NCI-H187 treated with DMSO at 0.1 percent for 48 hours (cell line): ENCODE measurements around the gene C10orf143.

Experiments used
- DNase-seq: peaks from one replicate; lab custom pipeline; 2025; lab: John Stamatoyannopoulos, UW

C10orf143 gene

DNA sequence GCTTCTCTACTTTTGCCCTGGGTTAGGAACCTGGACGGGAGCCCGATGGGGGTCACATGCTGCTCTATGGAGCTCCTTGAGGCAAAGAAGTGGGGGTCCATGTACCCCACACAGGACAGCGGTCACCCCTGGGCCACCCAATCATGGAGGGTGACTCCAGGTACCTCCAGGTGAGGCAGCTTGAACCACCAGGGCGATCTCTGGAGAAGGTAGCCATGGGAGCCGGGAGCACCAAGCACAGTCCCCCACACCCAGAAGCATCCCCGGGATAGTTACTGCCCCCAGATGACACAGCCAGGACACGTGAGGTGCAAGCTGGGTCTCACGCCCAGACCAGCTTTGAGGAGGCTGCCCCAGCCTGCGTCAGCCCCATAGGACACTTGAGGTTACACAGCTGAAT is 58.4 kb downstream of the C10orf143 start:
- DNase-seq, result no peak

GRCh38 chr10:130050721-130051120 is 59.9 kb downstream of the C10orf143 start:
- no peak for DNase-seq

- no peak for DNase-seq
Measured at GRCh38 chr10:130049987-130050386, 60.6 kb downstream of the C10orf143 start.

GRCh38 chr10:130049244-130049643 is 61.4 kb downstream of the C10orf143 start:
- no peak for DNase-seq

DNA sequence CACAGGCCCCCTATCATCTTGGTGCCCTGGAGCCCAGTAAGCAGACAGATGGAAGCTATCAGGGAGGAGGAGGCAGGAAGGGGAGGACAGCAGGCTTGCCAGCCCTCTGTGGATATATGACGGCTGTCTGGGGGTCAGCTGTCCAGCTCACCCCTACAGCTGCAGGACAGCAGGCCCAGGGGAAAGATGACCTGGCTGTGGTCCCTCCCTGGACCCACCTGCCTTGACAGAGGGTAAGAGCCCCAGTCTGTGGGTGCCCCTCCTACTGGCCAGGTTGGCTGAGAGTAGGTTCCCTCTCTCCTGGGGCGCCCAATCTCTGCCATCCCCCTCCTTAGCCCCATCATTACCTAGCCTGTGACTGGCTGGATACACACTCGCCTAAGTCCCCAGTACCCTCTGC is 62.5 kb downstream of the C10orf143 start:
- DNase-seq, result no peak

DNA sequence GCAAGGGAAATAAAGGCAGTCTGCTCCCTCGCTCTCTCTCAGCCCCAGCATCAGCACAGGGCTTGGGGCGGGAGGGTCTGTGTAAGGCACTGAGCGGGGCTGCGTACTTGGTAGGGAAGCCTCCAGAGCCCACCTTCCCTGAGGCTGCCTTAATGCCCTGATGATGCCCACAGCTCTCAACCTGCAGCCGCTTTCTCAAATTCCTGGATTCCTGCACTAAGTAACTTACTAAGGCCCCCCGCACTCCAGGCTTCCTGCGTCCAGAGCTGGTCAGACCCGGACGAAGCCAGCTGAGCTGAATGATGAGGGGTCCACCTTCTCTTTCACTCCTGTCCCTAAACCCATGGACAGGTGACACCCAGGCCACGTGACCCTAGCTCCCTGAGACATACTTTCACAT is 63.3 kb downstream of the C10orf143 start:
- no peak for DNase-seq

GRCh38 chr10:130046591-130046990 is 64.0 kb downstream of the C10orf143 start:
- DNase-seq, result no peak

DNA sequence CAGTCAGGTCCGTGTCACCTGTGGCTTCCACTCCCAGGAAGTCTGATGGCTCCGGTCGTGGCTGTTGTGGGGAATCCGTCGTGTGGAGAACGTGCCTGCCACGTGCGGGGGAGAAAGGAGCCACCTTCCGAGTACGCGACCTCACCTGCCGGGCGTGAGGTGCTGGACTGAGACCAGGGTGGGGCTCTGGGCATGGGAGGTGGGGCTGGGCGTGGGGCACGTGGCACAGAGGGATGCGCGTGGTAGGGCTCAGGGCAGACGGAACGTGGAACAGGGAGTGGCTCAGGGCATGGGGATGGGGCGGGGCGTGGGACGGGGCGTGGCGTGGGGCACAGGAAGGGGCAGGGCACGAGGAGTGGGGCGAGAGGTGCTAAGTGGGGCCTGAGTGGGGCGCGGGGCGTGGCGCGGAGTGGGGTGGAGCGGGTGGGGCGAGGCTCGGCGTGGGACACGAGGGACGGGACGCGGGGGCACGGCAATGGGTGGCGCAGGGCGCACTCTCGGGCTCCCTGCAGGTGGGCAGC is 64.8 kb downstream of the C10orf143 start:
- DNase-seq, result no peak

GRCh38 chr10:130045091-130045652 is 65.5 kb downstream of the C10orf143 start:
- no peak for DNase-seq

- no peak for DNase-seq
Measured at GRCh38 chr10:130044067-130045061, 66.3 kb downstream of the C10orf143 start.

DNA sequence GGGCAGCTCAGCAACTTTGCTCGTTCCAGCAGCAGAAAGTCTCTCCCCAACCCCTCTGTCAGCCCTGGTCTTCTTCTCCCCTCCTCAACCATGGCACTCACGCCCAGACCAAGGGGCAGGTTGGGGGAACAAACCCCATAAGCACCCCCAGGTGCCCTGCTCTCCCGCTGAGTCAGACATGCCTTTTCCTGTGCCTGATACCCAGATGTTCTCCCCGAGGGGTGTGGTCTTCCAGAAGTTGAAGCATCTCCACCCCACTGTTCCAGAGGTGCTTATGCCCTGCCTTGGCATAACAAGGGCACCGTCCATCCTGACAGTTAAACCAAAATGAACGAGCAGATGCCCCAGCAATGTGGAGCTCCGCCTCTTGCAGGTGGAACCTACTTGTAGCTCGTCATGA is 67.1 kb downstream of the C10orf143 start:
- DNase-seq, result no peak

DNA sequence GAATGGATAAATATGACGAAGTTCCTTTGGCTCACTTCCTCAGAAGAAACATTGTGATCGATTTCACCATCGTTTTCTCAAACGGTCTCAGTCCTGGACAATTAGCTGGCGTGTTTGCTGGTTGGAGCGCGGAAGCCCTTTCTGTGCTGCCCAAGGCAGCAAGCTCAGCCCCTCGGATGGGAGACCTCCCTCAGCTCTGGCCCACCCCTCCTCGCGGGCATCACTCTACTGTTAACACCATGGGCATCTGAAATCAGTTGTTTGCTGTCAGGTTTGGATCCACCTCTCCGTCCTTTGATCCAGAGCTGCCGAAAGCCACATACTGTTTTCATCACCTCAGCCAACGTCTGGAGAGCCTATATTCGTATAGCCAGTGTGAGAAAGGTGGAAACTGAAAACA is 68.2 kb downstream of the C10orf143 start:
- no peak for DNase-seq

DNA sequence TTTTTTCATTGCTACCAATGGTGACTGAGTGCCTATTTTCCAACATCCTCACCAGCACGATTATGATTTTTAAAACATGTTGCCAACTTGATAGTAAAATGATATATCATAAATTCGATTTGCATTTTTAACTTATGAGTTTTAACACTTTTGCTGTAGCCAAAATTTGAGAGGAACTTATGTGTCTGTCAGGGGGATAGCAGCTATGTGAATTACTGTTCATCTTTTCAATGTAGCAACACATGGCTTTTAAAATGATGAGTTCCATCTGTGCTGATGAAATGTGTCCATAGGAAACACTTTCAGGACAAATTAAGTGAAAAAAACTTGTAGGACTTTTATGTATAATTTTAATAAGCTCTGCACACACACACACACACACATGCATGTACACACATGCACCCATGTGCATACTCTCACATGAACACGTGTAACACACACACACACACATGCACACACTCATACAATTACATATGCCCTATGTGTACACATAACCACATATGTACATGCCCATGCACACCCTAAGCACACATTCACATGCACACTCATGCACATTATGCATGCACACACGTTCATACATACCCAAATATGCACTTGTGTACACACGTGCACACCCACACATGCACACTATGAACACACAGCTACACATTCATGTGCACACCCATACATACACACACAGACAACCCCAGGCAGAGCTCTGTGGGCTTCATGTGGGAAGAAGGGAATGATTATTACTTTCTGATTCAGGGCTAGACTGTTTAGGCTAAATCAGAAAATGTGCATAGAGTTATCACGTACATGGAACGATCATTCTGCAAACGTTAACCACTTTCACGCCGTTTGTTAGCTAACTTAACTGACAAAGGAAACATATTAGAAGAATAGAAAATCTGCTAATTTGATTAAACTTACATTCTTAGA is 68.9 kb downstream of the C10orf143 start:
- no peak for DNase-seq

DNA sequence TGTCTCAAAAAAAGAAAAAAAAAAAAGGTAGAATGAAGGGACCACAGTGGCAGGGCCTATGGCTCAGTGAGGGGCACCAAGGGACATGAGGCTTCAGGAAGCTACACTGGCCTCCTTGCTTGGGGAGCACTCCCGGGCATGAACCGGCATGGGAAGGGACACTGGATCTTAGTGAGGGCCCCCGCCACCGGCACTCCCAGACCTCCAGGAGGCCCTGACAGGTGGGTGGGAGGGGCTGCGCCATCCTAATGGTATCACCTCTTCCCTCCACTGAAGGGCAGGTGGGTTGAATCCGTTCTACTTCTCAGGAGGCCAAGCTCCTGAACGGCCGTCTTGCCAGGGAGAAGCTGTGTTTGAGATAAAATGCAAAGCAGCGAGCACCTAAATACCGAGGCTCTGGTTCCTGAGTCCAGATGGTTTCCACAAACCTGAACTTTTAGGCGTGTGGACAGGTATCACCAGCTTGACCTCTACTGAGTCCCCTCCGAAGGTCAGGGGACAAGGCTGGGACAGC is 69.8 kb downstream of the C10orf143 start:
- DNase-seq, result no peak

DNA sequence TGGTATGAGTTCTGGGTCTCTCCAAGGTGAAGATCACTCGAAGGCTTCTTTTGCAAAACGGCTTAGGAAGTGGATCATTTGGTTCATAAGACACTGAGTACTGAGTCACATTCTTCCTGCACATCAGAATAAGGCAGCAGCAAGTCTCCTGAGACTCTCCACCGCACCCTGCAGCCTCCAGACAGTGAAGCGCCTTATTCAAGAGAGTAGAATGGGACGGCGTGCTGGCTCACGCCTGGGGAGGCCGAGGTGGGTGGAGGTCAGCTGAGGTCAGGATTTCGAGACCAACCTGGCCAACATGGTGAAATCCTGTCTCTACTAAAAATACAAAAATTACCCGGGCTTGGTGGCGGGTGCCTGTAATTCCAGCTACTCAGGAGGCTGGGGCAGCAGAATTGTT is 70.3 kb downstream of the C10orf143 start:
- no peak for DNase-seq

DNA sequence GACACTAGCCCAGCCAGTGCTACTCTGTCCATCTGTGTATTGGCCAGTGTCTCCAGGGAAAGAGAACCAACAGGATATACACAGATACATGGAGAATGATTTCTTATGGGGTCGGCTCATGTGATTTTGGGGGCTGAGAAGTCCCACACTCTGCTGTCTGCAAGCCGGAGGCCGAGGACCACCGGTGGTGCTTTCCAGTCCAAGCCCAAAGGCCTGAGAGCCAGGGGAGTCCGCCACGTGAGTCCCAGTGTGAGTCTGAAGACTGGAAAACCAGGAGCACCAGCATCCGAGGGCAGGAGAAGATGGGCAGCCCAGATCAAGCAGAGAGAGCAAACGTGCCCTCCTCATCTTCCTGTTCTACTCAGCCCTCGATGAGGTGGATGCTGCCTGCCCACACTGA is 71.5 kb downstream of the C10orf143 start:
- no peak for DNase-seq

- no peak for DNase-seq
Measured at GRCh38 chr10:130038611-130039109, 72.0 kb downstream of the C10orf143 start.

GRCh38 chr10:130038019-130038555 is 72.5 kb downstream of the C10orf143 start:
- no peak for DNase-seq

DNA sequence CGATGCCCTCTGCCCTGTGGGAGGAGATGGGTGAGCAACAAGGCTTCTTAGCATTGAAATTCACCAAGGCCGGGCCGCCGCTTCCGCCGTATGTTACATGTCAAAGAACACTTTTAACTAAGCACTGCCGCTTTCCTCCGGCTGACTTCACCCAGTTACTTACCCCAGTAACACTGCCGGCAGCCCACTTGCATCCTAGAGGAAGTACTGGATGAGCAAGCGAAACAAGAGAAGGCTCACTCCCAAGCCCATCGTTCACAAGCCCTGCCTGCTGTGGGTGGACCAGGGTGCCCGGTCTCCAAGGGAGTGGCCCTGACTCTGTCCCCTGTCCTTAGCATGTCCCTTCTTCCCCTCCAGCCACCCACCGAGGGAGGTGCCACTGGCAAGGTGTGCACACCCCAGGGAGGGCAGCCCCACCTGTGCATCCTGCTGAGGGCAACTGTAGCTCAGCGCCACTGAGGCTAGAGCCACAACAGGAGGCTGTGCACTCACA is 73.4 kb downstream of the C10orf143 start:
- DNase-seq, result no peak

- no peak for DNase-seq
Measured at GRCh38 chr10:130036296-130037065, 74.1 kb downstream of the C10orf143 start.
